Measurements from ENCODE around the gene CRHR2. TPM values are rescaled to one million over a fixed set of nuclear protein-coding genes. Genes with fewer than 3 reads are reported as not detected.

The CRHR2 gene
- polyA plus RNA-seq, 1 donor from 2014 or later, result 0.15 TPM

DNA sequence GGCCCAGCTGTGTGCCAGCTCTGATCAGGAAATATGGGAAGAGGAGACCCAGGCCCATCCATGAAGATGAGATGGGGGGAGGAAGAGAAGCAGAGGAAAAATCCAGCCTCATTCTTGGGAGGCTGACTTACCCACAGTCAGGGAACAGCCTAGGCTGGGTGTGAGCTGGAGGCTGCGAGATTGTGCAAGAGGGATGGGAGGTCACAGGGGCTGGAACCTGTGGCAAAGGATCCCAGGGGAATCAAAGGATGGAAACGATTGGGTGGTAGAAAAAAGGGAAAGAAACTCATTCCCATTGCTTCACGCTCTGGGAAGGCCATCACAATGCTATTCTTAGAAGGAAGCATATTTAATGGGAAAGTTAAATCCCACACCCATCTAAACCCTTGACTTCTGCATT is 26.7 kb upstream of the CRHR2 start:
- Histone ChIP-seq H3K4me2 (ENCODE audit: low read length) (no peak overlapping the region), H3K79me2 (replicated peaks; ENCODE audit: insufficient read depth, low read length) (no peaks in the 10 kb centered on the region)

DNA sequence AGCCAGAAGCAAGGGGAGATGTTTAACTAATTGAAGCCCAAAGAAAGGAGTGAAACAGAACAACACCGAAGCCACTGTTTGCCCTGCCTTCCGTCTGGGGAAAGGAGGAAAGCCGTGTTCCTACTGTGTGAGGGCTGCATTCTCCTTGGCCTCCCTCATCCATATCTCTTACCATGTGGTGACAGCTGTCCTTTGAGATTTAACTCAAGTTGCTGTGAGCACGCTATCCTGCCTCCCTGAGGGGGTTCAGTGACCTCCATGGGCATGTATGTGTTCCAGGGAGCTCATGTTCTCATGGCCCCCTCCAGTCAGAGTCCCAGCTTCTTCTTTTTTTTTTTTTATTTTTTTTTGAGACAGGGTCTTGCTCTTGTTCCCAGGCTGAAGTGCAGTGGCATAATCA is 26.2 kb upstream of the CRHR2 start:
- Histone ChIP-seq H3K4me2 (ENCODE audit: low read length) (no peak overlapping the region), H3K79me2 (replicated peaks; ENCODE audit: insufficient read depth, low read length) (no peaks in the 10 kb centered on the region), H3K27ac (ENCODE audit: low read length) (no peak overlapping the region), H3K9ac (ENCODE audit: low read length) (no peak overlapping the region), H3K36me3 (ENCODE audit: insufficient read depth, low read length) (no peaks in the 10 kb centered on the region), H2AFZ (ENCODE audit: low read depth, low read length) (no peak overlapping the region), H3K9me2 (ENCODE audit: insufficient read depth, low read length) (no peaks in the 10 kb centered on the region), H3K4me3 (ENCODE audit: low read length) (no peak overlapping the region), H4K20me1 (ENCODE audit: insufficient read depth) (no peaks in the 10 kb centered on the region), H3K27me3 (ENCODE audit: insufficient read depth, low read depth, low read length) (no peaks in the 10 kb centered on the region), H3F3A (ENCODE audit: insufficient read depth, low read length, poor library complexity, severe bottlenecking) (no peaks in the 10 kb centered on the region), H3K9me3 (ENCODE audit: low read length) (no peaks in the 10 kb centered on the region)
- no peak for TF ChIP-seq EZH2 (IDR thresholded peaks at IDR 0.05; ENCODE audit: borderline replicate concordance, insufficient read depth, low read length, poor library complexity, severe bottlenecking)
- TF ChIP-seq, protein P1, sequence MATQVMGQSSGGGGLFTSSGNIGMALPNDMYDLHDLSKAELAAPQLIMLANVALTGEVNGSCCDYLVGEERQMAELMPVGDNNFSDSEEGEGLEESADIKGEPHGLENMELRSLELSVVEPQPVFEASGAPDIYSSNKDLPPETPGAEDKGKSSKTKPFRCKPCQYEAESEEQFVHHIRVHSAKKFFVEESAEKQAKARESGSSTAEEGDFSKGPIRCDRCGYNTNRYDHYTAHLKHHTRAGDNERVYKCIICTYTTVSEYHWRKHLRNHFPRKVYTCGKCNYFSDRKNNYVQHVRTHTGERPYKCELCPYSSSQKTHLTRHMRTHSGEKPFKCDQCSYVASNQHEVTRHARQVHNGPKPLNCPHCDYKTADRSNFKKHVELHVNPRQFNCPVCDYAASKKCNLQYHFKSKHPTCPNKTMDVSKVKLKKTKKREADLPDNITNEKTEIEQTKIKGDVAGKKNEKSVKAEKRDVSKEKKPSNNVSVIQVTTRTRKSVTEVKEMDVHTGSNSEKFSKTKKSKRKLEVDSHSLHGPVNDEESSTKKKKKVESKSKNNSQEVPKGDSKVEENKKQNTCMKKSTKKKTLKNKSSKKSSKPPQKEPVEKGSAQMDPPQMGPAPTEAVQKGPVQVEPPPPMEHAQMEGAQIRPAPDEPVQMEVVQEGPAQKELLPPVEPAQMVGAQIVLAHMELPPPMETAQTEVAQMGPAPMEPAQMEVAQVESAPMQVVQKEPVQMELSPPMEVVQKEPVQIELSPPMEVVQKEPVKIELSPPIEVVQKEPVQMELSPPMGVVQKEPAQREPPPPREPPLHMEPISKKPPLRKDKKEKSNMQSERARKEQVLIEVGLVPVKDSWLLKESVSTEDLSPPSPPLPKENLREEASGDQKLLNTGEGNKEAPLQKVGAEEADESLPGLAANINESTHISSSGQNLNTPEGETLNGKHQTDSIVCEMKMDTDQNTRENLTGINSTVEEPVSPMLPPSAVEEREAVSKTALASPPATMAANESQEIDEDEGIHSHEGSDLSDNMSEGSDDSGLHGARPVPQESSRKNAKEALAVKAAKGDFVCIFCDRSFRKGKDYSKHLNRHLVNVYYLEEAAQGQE (IDR thresholded peaks at IDR 0.05; ENCODE audit: borderline replicate concordance), result no peak
- TF ChIP-seq, protein P2, sequence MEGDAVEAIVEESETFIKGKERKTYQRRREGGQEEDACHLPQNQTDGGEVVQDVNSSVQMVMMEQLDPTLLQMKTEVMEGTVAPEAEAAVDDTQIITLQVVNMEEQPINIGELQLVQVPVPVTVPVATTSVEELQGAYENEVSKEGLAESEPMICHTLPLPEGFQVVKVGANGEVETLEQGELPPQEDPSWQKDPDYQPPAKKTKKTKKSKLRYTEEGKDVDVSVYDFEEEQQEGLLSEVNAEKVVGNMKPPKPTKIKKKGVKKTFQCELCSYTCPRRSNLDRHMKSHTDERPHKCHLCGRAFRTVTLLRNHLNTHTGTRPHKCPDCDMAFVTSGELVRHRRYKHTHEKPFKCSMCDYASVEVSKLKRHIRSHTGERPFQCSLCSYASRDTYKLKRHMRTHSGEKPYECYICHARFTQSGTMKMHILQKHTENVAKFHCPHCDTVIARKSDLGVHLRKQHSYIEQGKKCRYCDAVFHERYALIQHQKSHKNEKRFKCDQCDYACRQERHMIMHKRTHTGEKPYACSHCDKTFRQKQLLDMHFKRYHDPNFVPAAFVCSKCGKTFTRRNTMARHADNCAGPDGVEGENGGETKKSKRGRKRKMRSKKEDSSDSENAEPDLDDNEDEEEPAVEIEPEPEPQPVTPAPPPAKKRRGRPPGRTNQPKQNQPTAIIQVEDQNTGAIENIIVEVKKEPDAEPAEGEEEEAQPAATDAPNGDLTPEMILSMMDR (IDR thresholded peaks at IDR 0.05; ENCODE audit: poor library complexity, severe bottlenecking), result no peak
- no peak for TF ChIP-seq POLR2AphosphoS5 (IDR thresholded peaks at IDR 0.05)
- TF ChIP-seq RAD21 (conservative IDR thresholded peaks at IDR 0.05), result no peak
- TF ChIP-seq TAF1 (IDR thresholded peaks at IDR 0.05; ENCODE audit: low read depth), result no peak
- no peak for TF ChIP-seq MXI1 (conservative IDR thresholded peaks at IDR 0.05; ENCODE audit: poor library complexity, severe bottlenecking)
- TF ChIP-seq EP300 (conservative IDR thresholded peaks at IDR 0.05; ENCODE audit: poor library complexity, severe bottlenecking), result no peak
- TF ChIP-seq SMC3 (conservative IDR thresholded peaks at IDR 0.05; ENCODE audit: poor library complexity), result no peak

More for the DNA sequence above, 26.7 kb upstream of the CRHR2 start:
- no peaks in the 10 kb centered on the region for H4K20me1 ChIP-seq (ENCODE audit: insufficient read depth)
- H3K9me2 ChIP-seq (ENCODE audit: insufficient read depth, low read length), result no peaks in the 10 kb centered on the region
- no peak overlapping the region for H2AFZ ChIP-seq (ENCODE audit: low read depth, low read length)
- no peak overlapping the region for H3K9ac ChIP-seq (ENCODE audit: low read length)
- no peaks in the 10 kb centered on the region for H3F3A ChIP-seq (ENCODE audit: insufficient read depth, low read length, poor library complexity, severe bottlenecking)
- no peak overlapping the region for H3K27ac ChIP-seq (ENCODE audit: low read length)
- TF ChIP-seq EZH2 (IDR thresholded peaks at IDR 0.05; ENCODE audit: borderline replicate concordance, insufficient read depth, low read length, poor library complexity, severe bottlenecking) (no peak), TAF1 (IDR thresholded peaks at IDR 0.05; ENCODE audit: low read depth) (no peak), POLR2AphosphoS5 (IDR thresholded peaks at IDR 0.05) (no peak)
- TF ChIP-seq, protein P2 (IDR thresholded peaks at IDR 0.05; ENCODE audit: poor library complexity, severe bottlenecking), result no peak
- H3K36me3 ChIP-seq (ENCODE audit: insufficient read depth, low read length), result no peaks in the 10 kb centered on the region
- H3K4me3 ChIP-seq (ENCODE audit: low read length), result no peak overlapping the region
- no peaks in the 10 kb centered on the region for H3K27me3 ChIP-seq (ENCODE audit: insufficient read depth, low read depth, low read length)
- no peaks in the 10 kb centered on the region for H3K9me3 ChIP-seq (ENCODE audit: low read length)

Measured in neural cell (in vitro differentiated cells).